ENCODE results near the gene ATP7B.

ATP7B gene

DNA sequence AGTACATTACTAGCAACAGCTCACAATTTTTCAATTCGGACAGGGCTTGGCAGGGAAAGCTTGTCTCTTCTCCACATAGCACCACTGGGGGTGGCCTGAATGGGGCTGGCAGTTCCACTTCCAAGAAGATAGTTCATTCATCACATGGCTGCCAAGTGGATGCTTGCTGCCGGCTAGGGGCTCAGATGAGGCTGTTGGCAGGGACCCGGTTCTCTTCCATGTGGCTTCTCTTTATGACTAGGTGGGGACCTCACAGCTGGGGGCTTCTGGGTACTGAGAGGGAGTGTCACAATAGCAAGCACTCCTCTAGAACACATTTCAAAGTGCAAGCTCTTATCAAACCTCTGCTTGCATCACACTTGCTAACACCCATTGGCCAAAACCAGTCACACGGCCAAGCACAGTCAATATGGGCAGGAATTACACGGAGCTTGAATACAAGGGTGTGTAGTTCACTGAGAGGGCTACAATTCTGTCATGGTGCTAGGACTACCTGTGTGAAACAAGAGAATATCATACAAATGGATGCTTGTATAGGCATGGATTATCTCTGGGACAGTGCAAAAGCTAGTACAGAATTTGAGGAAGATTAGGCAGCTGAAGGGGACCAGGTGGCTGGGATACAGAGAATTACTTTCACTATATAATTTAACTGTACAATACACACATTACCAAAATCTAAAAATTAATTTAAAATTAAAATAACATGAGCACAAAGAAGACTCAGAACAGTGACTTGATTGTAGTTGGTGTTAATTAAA is 32.3 kb downstream of the ATP7B start:
- no peak for DNase-seq (ENCODE audit: low read depth in 2 of 2)

- DNase-seq (ENCODE audit: low read depth in 2 of 2): no peak
Observed at GRCh38 chr13:51977625-51978024, 33.6 kb downstream of the ATP7B start.

DNA sequence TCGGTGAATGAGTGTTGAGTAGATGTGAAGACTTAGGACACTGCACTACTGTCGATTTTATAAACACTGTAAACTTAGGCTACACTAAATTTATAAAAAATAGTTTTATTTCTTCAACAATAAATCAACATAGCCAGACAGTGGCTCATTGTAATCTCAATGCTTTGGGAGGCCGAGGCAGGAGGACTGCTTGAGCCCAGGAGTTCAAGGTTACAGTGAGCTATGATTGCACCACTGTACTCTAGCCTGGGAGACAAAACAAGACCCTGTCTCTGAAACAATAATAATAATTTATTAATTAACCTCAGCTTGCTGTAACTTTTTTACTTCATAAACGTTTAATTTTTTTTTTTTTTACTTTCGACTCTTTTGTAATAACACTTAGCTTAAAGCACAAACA is 34.4 kb downstream of the ATP7B start:
- DNase-seq (ENCODE audit: low read depth in 2 of 2): no peak

GRCh38 chr13:51976423-51976822 is 34.8 kb downstream of the ATP7B start:
- no peak for DNase-seq (ENCODE audit: low read depth in 2 of 2)

DNA sequence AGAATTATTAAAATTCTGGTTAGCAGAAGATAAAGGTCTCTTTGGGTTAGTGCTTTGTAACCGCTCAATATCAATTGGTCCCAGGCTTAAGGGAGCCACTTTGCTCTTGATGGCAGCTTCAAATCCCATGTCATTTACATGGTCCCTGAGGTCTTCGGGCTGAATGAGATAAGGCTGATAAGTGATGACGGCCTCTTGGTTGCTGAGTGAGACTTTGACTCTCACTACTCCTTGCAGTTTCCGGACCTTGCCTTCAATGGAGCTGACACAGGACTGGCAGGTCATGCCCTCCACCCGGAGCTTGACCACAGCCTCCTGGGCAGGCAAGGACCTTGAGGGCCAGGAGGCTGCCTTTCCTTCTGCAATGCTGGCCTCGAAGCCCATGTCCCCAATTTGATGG is 36.8 kb downstream of the ATP7B start:
- DNase-seq (ENCODE audit: low read depth in 2 of 2): no peak

DNA sequence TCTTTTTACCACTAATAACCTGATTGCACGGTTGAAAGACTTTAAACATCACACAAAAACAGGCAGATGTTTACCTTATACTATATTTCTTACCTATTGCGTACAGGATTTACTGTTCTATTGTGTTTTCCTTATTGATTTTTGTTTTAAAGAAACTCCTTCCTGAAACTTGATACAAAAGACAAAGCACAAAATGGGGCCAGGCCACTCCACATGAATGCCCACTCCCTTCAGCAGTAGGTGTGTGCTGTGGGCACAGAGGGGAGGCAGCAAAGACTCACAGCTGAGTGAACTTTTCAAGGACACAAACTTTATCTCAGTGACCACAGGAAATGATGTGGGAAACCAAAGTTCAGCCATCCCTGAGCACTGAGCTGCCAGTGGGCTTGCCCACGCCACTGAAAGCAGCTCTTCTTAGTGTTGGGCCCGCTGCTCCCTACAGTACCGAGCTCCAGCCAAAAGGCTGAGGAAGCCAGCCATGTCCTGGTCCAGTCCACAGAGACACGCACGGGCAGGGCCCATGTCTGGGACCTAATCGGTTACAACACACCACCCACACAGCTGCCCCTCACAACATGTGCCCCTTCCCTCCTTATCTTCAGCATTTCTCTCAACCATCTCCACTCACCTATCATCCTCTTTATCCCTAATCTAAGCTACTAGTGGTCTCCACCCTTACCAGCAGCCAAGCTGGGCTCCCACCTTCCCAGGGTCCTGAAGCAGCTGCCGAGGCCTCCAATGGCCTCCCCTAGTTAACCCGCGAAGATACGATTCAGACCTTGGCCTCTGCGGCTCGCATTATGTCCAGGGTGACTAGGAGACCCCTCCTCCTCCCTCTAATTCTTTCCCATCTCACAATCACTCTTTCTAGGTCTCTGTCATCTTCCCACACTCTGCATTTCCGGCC is 39.5 kb downstream of the ATP7B start:
- no peak for DNase-seq (ENCODE audit: low read depth in 2 of 2)

DNA sequence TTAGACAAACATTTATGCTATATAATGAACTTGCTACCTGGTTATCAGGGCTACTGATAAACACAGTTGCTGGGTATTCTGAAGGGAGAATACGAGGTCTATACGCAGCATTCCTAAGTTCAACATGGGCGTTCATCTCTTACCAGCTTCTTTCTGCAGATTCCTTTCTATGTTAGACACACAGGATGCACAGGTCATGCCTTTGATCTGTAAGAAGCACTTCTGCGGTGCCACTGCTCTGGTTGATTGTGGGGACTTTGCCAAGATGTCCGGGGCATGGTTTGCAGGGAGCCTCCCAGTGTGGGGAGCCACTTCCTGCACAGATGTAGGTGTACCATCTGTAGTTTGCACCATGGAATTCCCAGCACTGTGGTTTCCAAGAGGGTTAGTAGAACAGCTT is 40.9 kb downstream of the ATP7B start:
- no peak for DNase-seq (ENCODE audit: low read depth in 2 of 2)

- no peak for DNase-seq (ENCODE audit: low read depth in 2 of 2)
Observed at GRCh38 chr13:51967482-51968446, 43.5 kb downstream of the ATP7B start.

- DNase-seq (ENCODE audit: low read depth in 2 of 2): no peak
Observed at GRCh38 chr13:51966186-51966585, 45.1 kb downstream of the ATP7B start.

- DNase-seq (ENCODE audit: low read depth in 2 of 2): no peak
Observed at GRCh38 chr13:51961493-51962403, 49.5 kb downstream of the ATP7B start.

DNA sequence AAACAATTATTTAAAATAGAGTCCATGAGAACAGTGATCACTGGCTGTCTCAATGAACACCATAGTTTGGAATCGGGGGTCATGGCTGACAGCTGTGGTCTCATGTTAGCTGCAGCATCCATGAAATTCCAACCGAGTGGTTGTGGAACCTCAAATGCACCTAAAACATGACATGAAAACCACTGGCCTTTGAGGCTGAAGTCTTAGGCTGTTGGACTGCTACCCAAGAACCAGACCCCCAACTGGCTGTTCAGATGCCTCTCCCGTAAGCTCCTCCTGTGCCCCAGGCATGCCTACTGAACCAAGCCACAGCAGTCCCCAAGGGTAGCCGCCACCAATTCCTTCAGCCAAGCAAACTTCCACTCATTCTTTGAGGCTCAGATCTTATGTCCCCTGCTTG is 50.5 kb downstream of the ATP7B start:
- DNase-seq (ENCODE audit: low read depth in 2 of 2): no peak

GRCh38 chr13:51959773-51960172 is 51.5 kb downstream of the ATP7B start:
- DNase-seq (ENCODE audit: low read depth in 2 of 2): no peak

- no peak for DNase-seq (ENCODE audit: low read depth in 2 of 2)
Observed at GRCh38 chr13:51958217-51958547, 53.1 kb downstream of the ATP7B start.

- no peak for DNase-seq (ENCODE audit: low read depth in 2 of 2)
Observed at GRCh38 chr13:51957377-51958216, 53.7 kb downstream of the ATP7B start.

- DNase-seq (ENCODE audit: low read depth in 2 of 2): no peak
Observed at GRCh38 chr13:51956717-51957116, 54.5 kb downstream of the ATP7B start.

- no peak for DNase-seq (ENCODE audit: low read depth in 2 of 2)
Observed at GRCh38 chr13:51955816-51956603, 55.2 kb downstream of the ATP7B start.

DNA sequence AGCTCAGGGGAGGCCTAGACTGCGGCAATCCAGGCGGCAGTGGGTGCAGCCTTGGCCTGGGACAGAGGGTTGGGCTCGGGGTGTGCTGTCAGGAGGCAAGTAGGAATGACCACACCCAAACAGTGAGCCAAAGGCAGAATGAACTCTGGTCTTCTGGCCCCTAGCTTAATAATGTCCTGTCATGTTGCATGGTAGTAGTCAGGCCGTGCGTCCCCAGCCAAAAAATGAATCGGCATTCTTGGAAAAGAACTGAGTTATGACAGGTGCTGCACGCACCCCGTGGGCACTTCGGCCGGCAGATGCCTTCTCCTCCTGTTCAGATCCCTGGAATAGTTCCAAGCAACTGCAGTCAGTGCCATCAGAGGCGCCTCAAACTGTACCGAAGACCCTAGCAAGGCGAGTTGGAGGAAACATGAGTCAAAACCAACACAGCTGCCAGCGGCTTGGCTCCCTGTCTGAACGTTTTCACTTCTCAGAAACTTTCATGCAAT is 55.9 kb downstream of the ATP7B start:
- no peak for DNase-seq (ENCODE audit: low read depth in 2 of 2)

- no peak for DNase-seq (ENCODE audit: low read depth in 2 of 2)
Observed at GRCh38 chr13:51953347-51954195, 57.7 kb downstream of the ATP7B start.

Data from stimulated activated CD4-positive, alpha-beta T cell treated with anti-CD3 and anti-CD28 coated beads, Interleukin-12 subunit alpha, Interleukin-12 subunit beta, amount 100 ng/mL, for 24 hours (primary cell).